T-helper 2 cell (primary cell): ENCODE measurements around the gene NPFFR1.
"Not testable (repeated sequence)": the region's sequence is repeated elsewhere in the genome, so short reads cannot be mapped to it uniquely, and the experiment has no call there.

Experiments
- DNase-seq, 5 experiments: peaks; one replicate each; pipeline versions ENCODE4 v3.0.0 to v3.0.0-alpha.2; 2012 to 2022

The NPFFR1 gene

DNA sequence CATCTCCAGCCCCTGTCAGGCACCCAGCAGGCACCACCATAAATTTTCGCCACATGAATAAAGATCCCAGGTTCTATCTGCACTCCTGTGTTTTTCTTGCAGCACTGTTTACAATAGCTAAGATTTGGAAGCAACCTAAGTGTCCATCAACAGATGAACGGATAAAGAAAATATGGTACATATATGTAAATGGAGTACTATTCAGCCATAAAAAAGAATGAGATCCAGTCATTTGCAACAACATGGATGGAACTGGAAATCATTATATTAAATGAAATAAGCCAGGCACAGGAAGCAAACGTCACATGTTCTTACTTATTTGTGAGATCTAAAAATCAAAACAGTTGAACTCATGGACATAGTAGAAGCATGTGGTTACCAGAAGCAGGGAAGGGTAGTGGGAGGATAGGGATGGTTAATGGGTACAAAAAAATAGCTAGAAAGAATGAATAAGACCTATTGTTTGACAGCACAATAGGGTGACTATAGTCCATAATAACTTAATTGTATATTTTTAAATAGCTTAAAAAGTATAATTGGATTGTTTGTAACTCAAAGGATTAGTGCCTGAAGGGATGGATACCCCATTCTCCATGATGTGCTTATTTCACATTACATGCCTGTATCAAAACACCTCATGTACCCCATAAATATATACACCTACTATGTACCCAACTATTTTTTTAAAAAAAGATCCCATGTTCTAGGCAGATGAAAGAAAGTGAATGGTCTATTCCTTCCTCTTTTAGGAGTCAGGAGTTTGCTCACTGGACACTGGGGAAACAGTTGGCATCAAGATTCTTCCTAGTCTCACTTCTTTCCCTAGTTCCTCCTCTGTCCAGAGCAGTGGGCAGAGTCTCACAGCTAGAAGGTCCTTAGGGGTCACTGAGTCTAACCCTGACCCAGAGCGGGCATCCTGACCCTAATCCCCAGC lies 1.0 kb upstream of the NPFFR1 start:
- DNase-seq = no peak

DNA sequence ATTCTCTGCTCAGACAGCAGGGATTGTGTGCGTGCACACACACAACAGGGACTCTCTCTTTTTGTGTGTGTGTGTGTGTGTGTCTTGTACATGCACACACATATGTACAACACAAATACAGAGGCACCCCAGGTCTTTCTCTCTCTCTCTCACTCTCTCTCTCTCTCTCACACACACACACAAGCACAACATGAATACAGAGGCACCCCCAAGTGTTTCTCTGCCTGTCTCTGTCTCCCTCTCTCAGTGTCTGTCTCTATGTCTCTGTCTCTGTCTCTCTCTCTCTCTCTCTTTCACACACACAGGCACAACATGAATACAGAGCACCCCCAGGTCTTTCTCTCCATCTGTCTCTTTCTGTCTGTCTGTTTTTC lies 746 bp downstream of the NPFFR1 start:
- no peak for DNase-seq

DNA sequence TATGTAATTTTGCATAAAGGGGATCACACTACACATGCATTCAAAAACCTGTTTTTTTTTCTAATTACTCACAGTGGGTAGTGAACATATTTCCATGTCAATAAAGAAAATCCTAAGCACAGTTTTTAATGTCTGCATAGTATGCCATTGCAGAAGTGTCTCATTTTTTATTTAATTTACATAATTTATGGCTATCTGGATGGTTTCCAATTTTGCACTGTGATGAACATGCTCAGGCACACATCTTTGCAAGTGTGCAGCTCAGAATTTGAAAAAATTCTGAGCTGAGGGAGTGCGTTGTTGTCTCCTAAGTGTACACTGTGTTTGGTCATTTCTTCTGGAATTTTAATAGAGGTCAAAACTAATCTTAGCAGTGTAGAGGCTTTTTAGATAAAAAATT lies 2.2 kb downstream of the NPFFR1 start:
- no peak for DNase-seq

DNA sequence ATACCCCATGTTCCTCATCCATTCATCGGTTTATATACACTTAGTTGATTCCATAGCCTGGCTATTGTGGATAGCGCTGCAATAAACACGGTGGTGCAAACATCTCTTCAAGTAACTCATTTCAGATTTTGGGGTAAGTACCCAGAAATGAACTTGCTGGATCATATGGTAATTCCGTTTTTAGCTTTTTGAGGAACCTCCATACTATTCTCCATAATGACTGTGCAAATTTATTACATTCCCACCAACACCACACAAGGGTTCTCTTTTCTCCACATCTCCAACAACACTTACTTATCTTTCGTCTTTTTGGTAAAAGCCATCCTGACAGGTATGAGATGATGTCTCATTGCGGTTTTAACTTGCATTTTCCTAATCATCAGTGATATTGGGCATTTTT lies 3.7 kb downstream of the NPFFR1 start:
- DNase-seq = no peak

DNA sequence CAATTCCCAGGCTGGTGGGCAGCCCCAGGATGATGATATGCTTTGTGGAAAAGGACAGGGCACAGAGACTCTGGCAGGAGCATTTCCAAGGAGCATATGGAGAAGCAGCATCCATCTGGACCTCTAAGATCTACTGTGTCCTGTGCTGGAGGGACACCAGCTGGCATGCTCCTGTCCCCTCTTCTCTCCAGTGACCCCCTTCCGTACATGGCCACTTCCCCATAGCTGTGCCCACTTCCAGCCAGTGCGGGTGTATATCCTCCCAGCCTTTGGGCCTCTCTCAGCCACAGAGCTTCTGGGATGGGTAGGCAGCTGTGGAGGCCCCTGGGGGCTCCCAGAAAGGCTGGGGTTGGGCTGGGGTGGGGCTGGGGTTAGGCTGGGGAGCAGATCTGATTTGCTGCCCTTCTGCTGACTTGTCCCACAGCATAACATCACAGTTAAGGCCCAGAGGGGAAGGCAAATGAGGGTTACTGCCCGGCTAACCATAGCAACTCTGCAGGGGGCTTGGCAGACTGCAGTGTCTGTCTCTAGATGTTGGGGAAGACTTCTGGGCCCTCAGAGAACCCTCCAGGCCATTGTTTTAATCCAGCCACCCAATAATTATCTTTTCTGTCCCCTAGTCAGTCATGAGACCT lies 6.3 kb downstream of the NPFFR1 start:
- no peak for DNase-seq

DNA sequence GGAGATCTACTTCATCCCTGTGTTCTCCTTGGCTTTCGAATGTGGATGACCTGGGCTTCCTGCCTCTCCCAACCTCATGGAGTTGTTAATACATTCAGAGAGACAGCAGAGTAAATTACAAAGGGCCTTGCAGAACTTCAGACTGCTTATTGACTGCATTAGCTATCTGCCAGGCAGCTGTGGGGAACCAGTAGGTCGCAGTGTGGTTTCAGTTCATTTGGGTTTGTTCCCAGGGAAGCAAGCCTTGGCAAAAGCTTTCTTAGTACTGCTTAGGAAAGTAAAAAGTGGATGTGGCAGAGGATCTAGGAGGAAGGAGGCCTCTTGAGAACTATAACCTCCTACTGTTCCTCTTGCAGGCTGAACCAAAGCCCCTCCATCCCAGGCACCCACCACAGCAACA lies 9.2 kb downstream of the NPFFR1 start:
- no peak for DNase-seq

DNA sequence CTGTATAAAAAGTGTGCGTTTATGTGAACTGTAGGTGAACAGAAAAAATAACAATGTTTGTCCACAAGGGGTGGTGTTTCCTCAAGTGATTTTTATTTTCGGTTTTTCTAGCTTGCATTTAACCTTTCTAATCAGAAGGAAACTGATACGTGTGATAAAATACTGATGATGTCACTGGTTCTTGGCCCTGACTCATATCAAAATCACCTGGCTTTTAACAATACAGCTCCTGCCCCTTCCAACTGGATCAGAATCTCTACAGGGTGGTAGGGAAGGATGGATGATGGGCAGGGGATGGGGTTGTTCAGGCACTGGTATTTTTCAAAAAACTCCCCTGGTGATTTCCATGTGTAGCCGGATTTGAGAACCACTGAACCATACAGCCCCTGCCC lies 10.9 kb downstream of the NPFFR1 start:
- peak in 2 of 5 experiments; percentile 8 to 84 for DNase-seq

DNA sequence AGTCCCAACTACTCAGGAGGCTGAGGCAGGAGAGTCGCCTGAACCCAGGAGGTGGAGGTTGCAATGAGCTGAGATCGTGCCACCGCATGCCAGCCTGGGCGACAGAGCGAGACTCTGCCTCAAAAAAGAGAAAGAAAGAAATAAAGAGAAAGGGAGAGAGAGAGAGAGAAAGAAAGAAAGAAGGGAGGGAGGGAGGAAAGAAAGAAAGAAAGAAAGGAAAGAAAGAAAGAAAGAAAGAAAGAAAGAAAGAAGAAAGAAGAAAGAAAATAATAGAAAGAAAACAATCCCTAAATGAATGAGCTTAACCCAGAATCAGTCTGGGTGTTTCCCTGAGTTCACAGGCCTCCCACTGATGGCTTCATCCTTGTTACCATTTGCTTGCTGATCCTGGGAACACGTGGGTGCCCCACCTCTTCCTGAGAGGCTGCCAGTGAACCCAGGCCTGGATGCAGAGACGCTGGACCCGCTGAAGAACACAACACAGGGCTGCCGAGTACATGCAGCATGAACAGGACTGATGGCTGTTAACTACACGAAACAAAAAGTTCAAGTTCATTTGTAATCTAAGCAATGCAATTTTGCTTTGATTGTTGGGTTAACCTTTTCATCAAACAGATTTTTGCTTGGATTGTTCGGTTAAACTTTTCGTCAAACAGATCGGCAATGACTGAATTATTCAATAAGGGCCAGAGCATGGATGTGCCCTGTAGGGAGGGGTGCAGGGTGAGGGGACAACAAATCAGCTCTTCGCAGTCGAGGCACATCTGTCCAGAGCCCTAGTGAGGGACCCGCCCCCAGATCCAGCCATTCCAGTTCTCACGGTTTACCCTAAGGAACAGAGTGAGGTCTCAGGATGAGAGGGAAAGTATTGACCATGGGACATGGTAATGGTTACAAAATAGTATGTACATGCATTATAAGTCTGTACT lies 11.5 kb downstream of the NPFFR1 start:
- DNase-seq = no peak

DNA sequence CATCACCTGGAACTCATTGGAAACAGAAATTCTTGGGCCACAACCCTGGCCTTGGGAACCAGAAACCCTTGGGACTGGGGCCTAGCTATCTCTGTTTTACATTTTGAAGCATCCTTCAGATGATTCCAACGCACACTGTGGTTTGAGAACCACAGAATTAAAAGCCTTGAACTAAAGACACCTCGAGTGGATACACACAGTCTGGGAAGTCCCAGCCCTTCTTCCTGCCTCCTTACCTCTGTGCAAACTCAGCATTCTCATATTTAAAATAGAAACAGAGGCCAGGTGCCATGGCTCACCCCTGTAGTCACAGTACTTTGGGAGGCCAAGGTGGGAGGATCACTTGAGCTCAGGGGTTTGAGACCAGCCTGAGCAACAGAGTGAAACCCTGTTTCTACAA lies 12.9 kb downstream of the NPFFR1 start:
- no peak for DNase-seq

DNA sequence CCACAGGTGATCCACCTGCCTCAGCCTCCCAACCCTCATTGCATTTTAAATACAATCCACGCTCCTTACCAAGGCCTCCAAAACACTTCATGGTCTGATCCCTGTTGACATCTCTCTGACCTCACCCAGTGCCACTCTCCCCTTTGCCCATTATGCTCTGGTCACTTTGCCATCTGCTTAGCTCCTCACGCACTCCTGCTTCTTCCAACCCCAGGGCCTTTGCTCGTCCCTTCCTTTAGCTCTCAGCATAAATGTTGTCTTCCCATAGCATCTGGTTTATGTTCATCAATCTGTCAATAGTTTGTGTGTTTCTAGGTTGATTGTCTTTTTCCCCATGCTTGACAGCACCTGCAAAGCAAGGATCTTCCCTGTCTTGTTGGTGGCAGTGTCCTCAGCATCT lies 14.1 kb downstream of the NPFFR1 start:
- no peak for DNase-seq

DNA sequence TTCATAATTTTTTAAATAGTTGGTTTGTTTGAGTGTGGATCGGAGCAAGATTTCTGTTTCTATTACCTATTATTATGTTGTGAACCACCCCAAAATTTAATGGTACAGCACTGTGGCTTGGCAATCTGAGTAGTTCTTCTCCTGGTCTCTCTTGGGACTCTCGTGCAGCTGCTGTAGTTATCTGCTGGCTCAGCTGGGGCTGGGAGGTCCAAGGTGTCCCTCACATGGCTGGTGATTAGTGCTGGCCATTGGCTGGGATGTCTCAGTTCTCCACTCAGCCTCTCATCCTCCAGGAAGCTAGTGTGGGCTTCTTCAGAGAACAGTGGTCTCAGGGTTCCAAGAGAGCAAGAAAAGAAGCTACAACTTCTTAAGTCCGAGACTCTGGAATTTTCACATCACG lies 15.4 kb downstream of the NPFFR1 start:
- DNase-seq = no peak

DNA sequence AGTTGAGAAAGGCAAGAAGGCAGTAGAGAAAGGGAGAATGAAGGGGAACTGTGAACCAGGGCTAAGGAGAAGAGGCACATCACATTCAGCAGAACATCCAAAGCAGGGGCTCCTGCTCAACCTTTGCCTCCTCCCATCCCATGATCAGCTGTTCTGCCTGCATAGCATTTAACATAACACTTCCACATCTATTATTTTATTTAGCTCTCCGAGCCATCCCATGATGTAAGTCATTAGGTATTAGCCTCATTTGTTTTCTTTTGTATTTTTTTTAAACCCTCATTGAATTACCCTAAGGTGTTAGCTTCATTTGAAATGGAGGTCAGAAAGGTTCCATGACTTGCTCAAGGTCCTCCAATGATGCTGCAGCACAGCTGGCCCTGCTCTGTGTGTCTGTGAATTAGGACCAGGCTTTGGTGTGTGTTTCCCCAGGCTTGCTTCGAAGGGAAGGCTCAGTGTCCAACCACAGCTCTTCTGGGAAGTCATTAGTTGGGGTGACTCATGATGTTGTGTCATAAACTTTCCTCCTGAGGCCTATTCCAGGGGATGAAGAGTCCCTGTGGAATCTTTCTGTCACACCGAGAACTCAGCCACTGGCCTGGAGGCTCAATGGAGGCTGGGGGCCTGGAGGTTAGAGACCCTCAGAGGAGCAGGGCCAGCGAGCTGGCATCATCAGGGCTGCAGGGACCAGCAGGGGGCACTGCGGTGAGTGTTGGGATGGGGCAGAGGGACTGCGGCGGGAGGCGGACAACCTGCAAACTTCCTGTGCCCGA lies 16.5 kb downstream of the NPFFR1 start:
- DNase-seq = no peak

DNA sequence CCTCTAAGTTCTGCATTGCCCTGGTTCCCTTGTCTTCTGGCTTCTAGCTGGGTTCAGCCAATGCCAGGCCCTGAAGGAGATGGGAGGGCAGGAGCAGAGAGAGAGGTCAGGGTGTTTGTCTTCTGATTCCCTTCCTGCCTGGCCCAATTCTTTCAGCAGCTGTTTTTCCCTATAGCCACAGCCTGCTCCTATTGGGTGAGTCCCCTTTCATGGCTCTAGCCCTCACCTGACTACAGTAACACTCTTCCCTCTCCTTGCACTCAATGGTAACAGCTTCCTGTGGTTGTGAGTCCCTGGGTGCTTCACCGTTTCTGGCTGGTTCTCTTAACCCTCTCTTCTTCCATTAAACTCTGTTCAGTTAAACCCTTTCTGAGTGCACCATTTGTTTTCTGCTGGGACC lies 17.1 kb downstream of the NPFFR1 start:
- no peak for DNase-seq

DNA sequence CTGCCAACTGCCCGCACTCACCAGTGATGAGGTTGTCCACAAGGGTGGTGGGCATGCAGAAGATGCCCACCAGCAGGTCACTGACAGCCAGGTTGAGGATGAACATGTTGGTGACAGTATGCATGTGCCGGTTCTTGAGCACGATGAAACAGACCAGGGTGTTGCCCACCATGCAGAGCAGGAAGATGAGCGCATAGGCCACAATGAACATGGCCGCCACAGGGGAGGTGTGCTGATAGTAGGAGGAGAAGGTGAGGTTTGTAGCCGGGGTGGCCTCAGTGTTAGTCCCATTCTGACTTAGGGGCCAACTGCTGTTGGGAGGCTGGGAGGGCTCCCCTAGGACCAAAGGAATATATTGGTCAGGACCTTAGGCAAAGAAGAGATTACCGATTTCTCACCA lies 17.7 kb downstream of the NPFFR1 start:
- no peak for DNase-seq

DNA sequence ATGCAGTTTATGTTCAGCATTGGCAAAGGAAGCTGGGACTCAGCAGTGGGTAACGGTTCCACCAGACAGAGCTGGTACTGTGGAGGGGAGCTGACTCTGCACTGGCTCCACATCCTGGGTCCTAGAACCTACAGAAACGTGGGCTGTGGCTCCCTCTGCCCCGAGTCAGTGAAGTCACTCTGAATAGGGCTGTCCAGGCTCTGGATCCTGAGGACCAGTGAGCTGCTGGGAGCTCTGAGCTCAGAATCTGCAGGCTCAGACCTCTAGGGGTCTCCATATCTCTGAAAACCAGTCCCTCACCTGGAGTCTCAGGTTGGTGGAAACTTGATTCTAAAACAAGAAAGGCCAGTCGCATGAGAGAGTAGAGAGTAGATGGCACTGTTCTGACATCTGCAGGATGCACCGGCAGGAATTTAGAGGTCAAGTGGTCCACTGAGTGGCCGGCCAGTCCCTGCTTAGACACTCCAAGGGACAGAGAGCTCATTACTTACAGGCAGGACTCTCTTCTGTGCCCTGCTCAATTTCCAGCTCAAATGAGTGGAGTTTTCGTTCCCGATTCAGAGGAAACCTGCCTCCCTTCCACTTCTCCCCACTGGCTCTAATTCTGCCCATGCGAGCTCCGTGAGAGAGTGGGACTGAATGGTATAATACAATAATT lies 18.6 kb downstream of the NPFFR1 start:
- DNase-seq = peak in 1 of 5 experiments; percentile 6

DNA sequence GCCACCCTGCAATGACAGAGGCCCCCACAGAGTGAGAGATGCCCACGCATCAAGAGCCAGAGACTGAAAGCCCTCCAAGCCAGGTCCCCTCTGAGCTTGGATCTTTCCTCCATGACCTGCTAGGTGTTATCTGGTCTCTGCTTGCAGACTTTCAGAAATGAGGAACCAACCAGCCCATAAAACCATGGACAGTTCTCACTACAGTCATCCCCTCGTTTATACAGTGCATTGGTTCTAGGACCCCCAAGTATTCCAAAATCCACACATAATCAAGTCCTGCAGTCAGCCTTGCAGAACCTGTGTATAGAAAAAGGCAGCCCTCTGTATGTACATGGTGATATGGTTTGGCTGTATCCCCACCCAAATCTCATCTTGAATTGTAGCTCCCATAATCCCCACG lies 23.1 kb downstream of the NPFFR1 start:
- no peak for DNase-seq

DNA sequence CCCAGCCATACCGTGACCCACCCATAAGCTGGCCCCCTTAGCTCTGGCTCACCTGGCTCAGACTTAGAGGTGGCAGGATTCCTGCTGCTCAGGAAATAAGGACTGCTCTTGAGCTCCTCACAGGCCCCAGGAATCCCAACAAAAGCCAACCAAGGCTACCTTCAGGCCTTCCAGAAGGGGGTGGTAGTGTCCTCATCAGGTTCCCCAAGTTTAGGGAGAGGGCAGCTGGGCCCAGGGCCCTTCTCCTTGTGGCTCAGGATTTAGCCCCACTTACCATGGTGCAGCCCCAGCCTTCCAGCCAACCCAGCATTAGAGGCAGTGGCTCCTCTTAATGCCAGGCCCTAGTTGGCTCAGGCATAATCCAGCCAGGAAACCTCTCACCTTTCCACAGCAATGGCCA lies 23.5 kb downstream of the NPFFR1 start:
- DNase-seq = no peak

DNA sequence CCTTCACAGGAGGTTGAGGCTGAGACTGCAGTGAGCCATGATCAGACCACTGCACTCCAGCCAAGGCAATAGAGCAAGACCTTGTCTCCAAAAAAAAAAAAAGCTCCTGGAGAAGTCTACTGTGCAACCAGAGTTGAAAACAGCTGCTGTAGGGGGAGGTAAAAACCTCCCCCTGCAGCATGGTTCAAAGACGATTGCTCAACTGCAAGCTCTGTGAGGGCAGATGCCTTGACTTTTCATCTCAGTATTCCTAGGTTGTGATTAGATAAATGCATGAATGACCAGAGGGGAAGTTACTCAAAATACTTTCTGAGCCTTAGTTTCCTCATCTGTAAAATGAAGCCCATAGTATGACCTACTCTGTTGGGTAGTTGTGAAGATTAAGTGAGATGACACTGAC lies 25.6 kb downstream of the NPFFR1 start:
- DNase-seq = no peak

DNA sequence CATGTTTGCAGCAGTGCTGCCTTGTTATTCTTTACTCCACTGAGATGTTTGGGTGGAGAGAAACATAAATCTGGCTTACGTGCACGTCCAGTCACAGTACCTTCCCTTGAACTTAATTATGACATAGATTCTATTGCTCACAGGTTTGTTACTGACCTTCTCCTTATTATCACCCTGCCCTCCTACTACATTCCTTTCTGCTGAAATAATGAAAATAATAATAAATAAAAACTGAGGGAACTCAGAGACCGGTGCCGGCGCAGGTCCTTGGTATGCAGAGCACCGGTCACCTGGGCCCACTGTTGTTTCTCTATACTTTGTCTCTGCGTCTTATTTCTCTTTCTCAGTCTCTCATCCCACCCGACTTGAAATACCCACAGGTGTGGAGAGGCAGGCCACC lies 26.0 kb downstream of the NPFFR1 start:
- not testable (repeated sequence) for DNase-seq

DNA sequence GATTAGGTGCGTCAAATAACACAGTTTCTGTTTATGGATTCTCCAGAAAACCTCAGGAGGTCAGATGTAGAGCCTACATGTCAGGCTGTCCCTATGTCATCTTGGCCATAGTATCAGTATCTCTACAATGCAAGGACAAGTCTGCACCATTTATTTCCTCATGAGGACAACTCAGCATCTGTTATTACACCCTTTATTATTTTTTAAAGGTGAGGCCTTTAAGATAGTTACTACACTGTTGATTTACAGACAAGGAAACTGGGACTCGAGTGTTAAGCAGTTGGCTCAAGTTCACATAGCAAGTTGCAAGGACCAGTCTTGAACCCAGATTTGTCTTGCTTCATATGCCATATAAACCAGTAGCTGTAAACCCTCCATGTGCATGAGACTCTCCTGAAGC lies 27.3 kb downstream of the NPFFR1 start:
- DNase-seq = no peak

DNA sequence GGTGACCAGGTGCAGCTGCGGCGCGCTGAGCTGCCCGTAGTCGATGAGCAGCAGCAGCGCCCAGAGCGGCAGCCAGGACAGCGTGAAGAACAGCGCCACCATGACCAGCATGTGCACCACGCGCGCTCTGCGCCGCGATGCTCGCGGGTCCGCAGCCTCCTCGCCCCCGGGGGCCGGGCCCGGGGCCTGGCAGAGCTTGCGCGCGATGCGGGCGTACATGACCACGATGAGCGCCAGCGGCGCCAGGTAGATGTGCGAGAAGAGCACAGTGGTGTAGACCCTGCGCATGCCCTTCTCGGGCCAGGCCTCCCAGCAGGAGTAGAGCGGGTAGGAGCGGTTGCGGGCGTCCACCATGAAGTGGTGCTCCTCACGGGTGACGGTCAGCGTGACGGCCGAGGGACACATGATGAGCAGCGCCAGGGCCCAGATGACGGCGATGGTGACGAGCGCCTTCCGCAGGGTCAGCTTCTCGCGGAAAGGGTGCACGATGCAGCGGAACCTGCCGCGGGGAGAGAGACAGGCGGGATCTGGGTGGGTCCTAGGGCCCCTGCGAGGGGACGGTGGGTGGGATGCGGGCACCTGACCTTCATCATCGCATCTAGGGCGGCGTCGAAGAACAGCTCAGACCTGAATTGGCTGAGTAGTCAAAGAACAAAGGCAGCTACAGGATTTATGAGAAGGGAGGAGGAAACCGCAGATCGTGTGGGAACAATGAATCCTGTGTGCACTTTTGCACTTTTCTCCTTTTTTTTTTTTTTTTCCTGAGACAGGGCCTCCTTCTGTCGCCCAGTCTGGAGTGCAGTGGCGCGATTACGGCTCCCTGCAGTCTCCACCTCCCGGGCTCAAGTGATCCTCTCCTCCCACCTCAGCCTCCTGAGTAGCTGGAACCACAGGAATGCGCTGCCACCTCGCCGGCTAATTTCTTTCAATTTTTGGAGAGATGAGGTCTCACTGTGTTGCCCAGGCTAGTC lies 28.2 kb downstream of the NPFFR1 start:
- peak in 1 of 5 experiments; percentile 32 for DNase-seq
